ENCODE data around the gene TSPO2. TPM values are rescaled to one million over a fixed set of nuclear protein-coding genes. Genes with fewer than 3 reads are reported as not detected.

Gene TSPO2
- total and polyA plus RNA-seq, 2 of the 8 experiments (the other 6 are each of a cell fraction or from before 2014, with no cell fraction given), result not detected

- peak in 1 of 2 experiments; percentile 64; a peak in 2 of 4 replicates for TF ChIP-seq SIN3A (conservative IDR thresholded peaks at IDR 0.05 in 1 of 2, IDR thresholded peaks at IDR 0.05 in 1 of 2; ENCODE audit: low read depth in 1 of 2, low read length in 2 of 2)
- no peak for TF ChIP-seq CBX5 (IDR thresholded peaks at IDR 0.05; ENCODE audit: low read depth, low read length)
- no peak for TF ChIP-seq JUN (IDR thresholded peaks at IDR 0.05; ENCODE audit: low read depth, low read length)
- TF ChIP-seq BCL11A (IDR thresholded peaks at IDR 0.05; ENCODE audit: low read depth in 2 of 2, low read length in 2 of 2), result no peak
- TF ChIP-seq KDM1A (IDR thresholded peaks at IDR 0.05; ENCODE audit: borderline replicate concordance, low read length), result no peak
- peak; percentile 64 for TF ChIP-seq TAF7 (optimal IDR thresholded peaks at IDR 0.05; ENCODE audit: borderline replicate concordance, low read depth, low read length)
- peak; percentile 67; the same call in 1 of the 2 replicates for TF ChIP-seq TAF1 (IDR thresholded peaks at IDR 0.05; ENCODE audit: low read depth, low read length)
- no peak for TF ChIP-seq EP300 (IDR thresholded peaks at IDR 0.05; ENCODE audit: borderline replicate concordance in 1 of 2, low read depth in 2 of 2, low read length in 2 of 2)
- no peak for TF ChIP-seq CBX8 (IDR thresholded peaks at IDR 0.05; ENCODE audit: borderline replicate concordance, low read depth, low read length)
- no peak for TF ChIP-seq BRCA1 (IDR thresholded peaks at IDR 0.05; ENCODE audit: low read depth, low read length)
- TF ChIP-seq JUND (IDR thresholded peaks at IDR 0.05; ENCODE audit: low read length), result no peak
- TF ChIP-seq ZNF274 (IDR thresholded peaks at IDR 0.05; ENCODE audit: borderline replicate concordance, extremely low read depth, low read length), result no peak
- TF ChIP-seq CHD2 (IDR thresholded peaks at IDR 0.05; ENCODE audit: low read length), result no peak
- no peak for TF ChIP-seq SAP30 (IDR thresholded peaks at IDR 0.05; ENCODE audit: insufficient read depth, insufficient replicate concordance, low read length)
- TF ChIP-seq SP1 (IDR thresholded peaks at IDR 0.05; ENCODE audit: low read depth, low read length), result no peak
Measured at GRCh38 chr6:41071923-41072835, 29.9 kb downstream of the TSPO2 start, which contains the start of gene OARD1 (continued).

All from H1 (cell line).